GM12878 (cell line): Measurements from ENCODE around the gene OMD. TPM values are rescaled to one million over a fixed set of nuclear protein-coding genes. Genes with fewer than 3 reads are reported as not detected.

Experiments
- ATAC-seq: fragments of 200-7000 bp; cut with Tn5 transposase; 3 replicates; pipeline ENCODE4 v1.9.1; 2020; ENCODE audit warnings: mild to moderate bottlenecking, moderate library complexity
- BruUV-seq: library from RNA; stranded (reverse); fragments of 400-500 nt; replicated peaks from 2 replicates; lab custom pipeline; 2021; lab: Mats Ljungman, UMichigan
- CTCF ChIA-PET: fragments of 300-600 bp; sonication (Branson Sonifier 250); formaldehyde crosslinking; extraction: SDS; loops from one replicate; lab custom pipeline; 2021; ENCODE audit warnings: inconsistent platforms; lab: Yijun Ruan, JAX
- POLR2A ChIA-PET: fragments of 350-600 bp; formaldehyde crosslinking; extraction: SDS; loops from one replicate; lab custom pipeline; 2021; ENCODE audit warnings: inconsistent platforms; lab: Charles Lee
- RAD21 ChIA-PET: fragments of 300-600 bp; sonication (Branson Sonifier 250); formaldehyde crosslinking; loops from one replicate; lab custom pipeline; 2023; ENCODE audit warnings: antibody characterized with exemption; ENCODE audit not compliant: unreplicated experiment; lab: Charles Lee
- SMC1A ChIA-PET: fragments of 300-600 bp; sonication (Branson Sonifier 250); formaldehyde crosslinking; loops from one replicate; lab custom pipeline; 2023; ENCODE audit not compliant: unreplicated experiment, uncharacterized antibody; lab: Charles Lee
- DNase-seq: peaks from one replicate; pipeline ENCODE4 v3.0.0-alpha.2; 2011; ENCODE audit warnings: low read depth, low spot score
- FAIRE-seq: peaks from 3 replicates; lab custom pipeline; 2011; peaks lifted over from hg19 to GRCh38; lab: Jason Lieb, UNC
- H2AFZ ChIP-seq: 2 replicates; pipeline ENCODE4 v1.6.0; 2011; ENCODE audit warnings: low read depth, low read length, control low read depth; ENCODE audit not compliant: control insufficient read depth
- H3K27ac ChIP-seq: 2 replicates; pipeline ENCODE4 v1.5.1; 2011; ENCODE audit warnings: control low read depth; ENCODE audit not compliant: control insufficient read depth, insufficient read depth
- H3K27me3 ChIP-seq, 2 experiments: replicated peaks in 1 of 2; 2 replicates each; pipeline versions ENCODE4 v1.6.0 to v1.6.1; 2011; ENCODE audit warnings: low read length in 1 of 2; ENCODE audit not compliant: control insufficient read depth in 2 of 2, insufficient read depth in 2 of 2
- H3K36me3 ChIP-seq, 2 experiments: 2 replicates each; pipeline ENCODE4 v1.5.1; 2011; ENCODE audit warnings: low read length in 1 of 2; ENCODE audit not compliant: control insufficient read depth in 2 of 2, insufficient read depth in 2 of 2
- H3K4me1 ChIP-seq: 2 replicates; pipeline ENCODE4 v1.6.1; 2011; ENCODE audit warnings: mild to moderate bottlenecking, low read length, moderate library complexity, mixed read lengths; ENCODE audit not compliant: control insufficient read depth, insufficient read depth
- H3K4me2 ChIP-seq: 2 replicates; pipeline ENCODE4 v1.6.0; 2011; ENCODE audit warnings: control low read depth; ENCODE audit not compliant: control insufficient read depth, insufficient read depth
- H3K4me3 ChIP-seq: fragments of 200-600 bp; sonication (generic); 2 replicates; pipeline ENCODE4 v1.5.1; 2016
- H3K79me2 ChIP-seq: 2 replicates; pipeline ENCODE4 v1.6.0; 2011; ENCODE audit warnings: low read length; ENCODE audit not compliant: control insufficient read depth, insufficient read depth
- H3K9ac ChIP-seq: 2 replicates; pipeline ENCODE4 v1.8.0; 2011; ENCODE audit warnings: low read length, control low read depth, mixed read lengths; ENCODE audit not compliant: control insufficient read depth, insufficient read depth
- H3K9me3 ChIP-seq: replicated peaks from 3 replicates; pipeline ENCODE4 v1.5.1; 2011; ENCODE audit warnings: mild to moderate bottlenecking, low read length; ENCODE audit not compliant: control insufficient read depth, insufficient read depth
- H4K20me1 ChIP-seq: 2 replicates; pipeline ENCODE4 v1.6.0; 2011; ENCODE audit not compliant: control insufficient read depth, insufficient read depth
- BMI1 ChIP-seq: fragments of 450-650 bp; IDR thresholded peaks from 2 replicates; pipeline ENCODE4 v1.6.1; 2016; ENCODE audit warnings: mild to moderate bottlenecking, moderate library complexity, borderline replicate concordance
- FOXK2 ChIP-seq: fragments of 450-650 bp; IDR thresholded peaks from 2 replicates; pipeline ENCODE4 v1.6.1; 2017; ENCODE audit warnings: mild to moderate bottlenecking, moderate library complexity
- FOXM1 ChIP-seq: IDR thresholded peaks from 2 replicates; pipeline ENCODE4 v1.6.1; 2012; ENCODE audit warnings: low read depth, mild to moderate bottlenecking, inconsistent platforms, low read length, moderate library complexity
- GABPA ChIP-seq: IDR thresholded peaks from 2 replicates; pipeline ENCODE4 v1.6.1; 2014; ENCODE audit warnings: antibody characterized with exemption, low read depth, mild to moderate bottlenecking, inconsistent platforms
- MYB ChIP-seq: fragments of 150-350 bp; IDR thresholded peaks from 2 replicates; pipeline ENCODE4 v1.6.1; 2014; ENCODE audit warnings: mild to moderate bottlenecking, low read depth, low read length, borderline replicate concordance
- NR2F1 ChIP-seq: fragments of 450-650 bp; conservative IDR thresholded peaks from 2 replicates; pipeline ENCODE4 v1.6.1; 2017; ENCODE audit warnings: mild to moderate bottlenecking
- PML ChIP-seq: IDR thresholded peaks from 2 replicates; pipeline ENCODE4 v1.6.1; 2012; ENCODE audit warnings: low read length, inconsistent platforms
- RAD21 ChIP-seq: IDR thresholded peaks from 2 replicates; pipeline ENCODE4 v1.6.1; 2011; ENCODE audit warnings: mild to moderate bottlenecking, low read depth, low read length, moderate library complexity; ENCODE audit not compliant: insufficient read depth
- RAD51 ChIP-seq: fragments of 450-650 bp; IDR thresholded peaks from 2 replicates; pipeline ENCODE4 v1.6.1; 2016; ENCODE audit warnings: moderate library complexity, mild to moderate bottlenecking, inconsistent platforms
- SP1 ChIP-seq: IDR thresholded peaks from one replicate; pipeline ENCODE4 v1.6.1; 2011; ENCODE audit warnings: low read depth, low read length
- TCF7 ChIP-seq: IDR thresholded peaks from 2 replicates; pipeline ENCODE4 v1.6.1; 2014; ENCODE audit warnings: antibody characterized with exemption, borderline replicate concordance
- ZBTB4 ChIP-seq: fragments of 450-650 bp; formaldehyde crosslinking; IDR thresholded peaks from 2 replicates; pipeline ENCODE4 v1.4.0; 2022; ENCODE audit warnings: mild to moderate bottlenecking, moderate library complexity
- WGBS: methylation state at CpG from one replicate; pipeline ENCODE4 v1.1.6; 2016; ENCODE audit warnings: low lambda C conversion rate; ENCODE audit not compliant: insufficient replicate concordance, insufficient coverage; ENCODE audit errors: missing lambda C conversion rate; 5-methylcytosine and 5-hydroxymethylcytosine counted together
- in situ Hi-C: fragments of 300-500 bp; cut with MboI; formaldehyde crosslinking; loops from 9 replicates; pipeline ENCODE4 v1.14.3; 2018; ENCODE audit warnings: mixed read lengths
- intact Hi-C: fragments of 100-400 bp; cut with micrococcal nuclease; formaldehyde crosslinking; loops from one replicate; pipeline ENCODE4 v1.14.2; 2022; ENCODE audit not compliant: unreplicated experiment
- polyA plus RNA-seq, 11 experiments: library from polyadenylated mRNA; depleted of rRNA in 4 of 11; unstranded in 6 of 11; stranded (reverse) in 5 of 11; fragments of >200 nt; fragmentation: Nextera tagmentation in 4 of 11; fragmentation: Illumina TruSeq in 1 of 11; extraction: Ambion mirVana in 4 of 11; extraction: Trizol in 1 of 11; gene quantifications; 1 replicate in 1 of 11; 2 replicates in 10 of 11; pipeline versions ENCODE4 v1.2.1 to v1.2.3, GENCODE V29; 2011 to 2016; ENCODE audit warnings: inconsistent platforms in 2 of 11, missing spikeins in 2 of 11, low read depth in 1 of 11
- total RNA-seq, 4 experiments: library from RNA; depleted of rRNA in 3 of 4; stranded (reverse); fragments of >200 nt in 3 of 4; fragmentation: Illumina TruSeq in 1 of 4; extraction: Trizol in 1 of 4; gene quantifications; 2 replicates each; pipeline versions ENCODE4 v1.2.1 to v1.2.3, GENCODE V29; 2013 to 2021
- TF ChIP-seq, protein P1 (sequence below), 3 experiments: IDR thresholded peaks in 2 of 3; conservative IDR thresholded peaks in 1 of 3; 2 replicates each; pipeline ENCODE4 v1.5.1; 2011; ENCODE audit warnings: low read depth in 3 of 3, low read length in 3 of 3, mild to moderate bottlenecking in 3 of 3, control low read depth in 2 of 3, moderate library complexity in 2 of 3, inconsistent platforms in 1 of 3, mixed read lengths in 1 of 3; ENCODE audit not compliant: control insufficient read depth in 2 of 3, insufficient read depth in 1 of 3; ENCODE audit errors: extremely low read depth in 1 of 3
- TF ChIP-seq, protein P2 (sequence below): fragments of 450-650 bp; conservative IDR thresholded peaks from 2 replicates; pipeline ENCODE4 v1.6.1; 2017; ENCODE audit warnings: mild to moderate bottlenecking, moderate library complexity

Gene OMD
- total and polyA plus RNA-seq, 10 of the 15 experiments (the other 5 are each of a cell fraction or from before 2014, with no cell fraction given): 0.08 to 0.70 (median 0.57) TPM; not detected in 7

- TF ChIP-seq TCF7 (no peak), FOXK2 (no peak), BMI1 (no peak), FOXM1 (no peak), NR2F1 (no peak), RAD51 (no peak), MYB (no peak), GABPA (no peak)
Observed at GRCh38 chr9:92404042-92404836, 20.0 kb downstream of the OMD start, which contains the start of gene OGN (continued).

- no peak for ATAC-seq
- Histone ChIP-seq H3K4me3 (no peak overlapping the region), H3K4me2 (no peak overlapping the region), H3K27ac (no peak overlapping the region), H3K36me3 (no peaks in the 10 kb centered on the region), H3K79me2 (no peaks in the 10 kb centered on the region), H3K9me3 (no peaks in the 10 kb centered on the region), H3K4me1 (no peaks in the 10 kb centered on the region), H4K20me1 (no peaks in the 10 kb centered on the region), H2AFZ (no peak overlapping the region), H3K9ac (no peak overlapping the region), H3K27me3 (no peaks in the 10 kb centered on the region)
- intact Hi-C loops: no loop called here
- POLR2A ChIA-PET: no interaction called here
- WGBS: 97% methylated on average over 5 of the region's 5 CpGs
- no TSS peak for BruUV-seq
- in situ Hi-C loops: no loop called here
- FAIRE-seq: no peak
- SMC1A ChIA-PET: no interaction called here
- no peak for DNase-seq
- RAD21 ChIA-PET: no interaction called here
- CTCF ChIA-PET: no interaction called here
- TF ChIP-seq, protein P1, sequence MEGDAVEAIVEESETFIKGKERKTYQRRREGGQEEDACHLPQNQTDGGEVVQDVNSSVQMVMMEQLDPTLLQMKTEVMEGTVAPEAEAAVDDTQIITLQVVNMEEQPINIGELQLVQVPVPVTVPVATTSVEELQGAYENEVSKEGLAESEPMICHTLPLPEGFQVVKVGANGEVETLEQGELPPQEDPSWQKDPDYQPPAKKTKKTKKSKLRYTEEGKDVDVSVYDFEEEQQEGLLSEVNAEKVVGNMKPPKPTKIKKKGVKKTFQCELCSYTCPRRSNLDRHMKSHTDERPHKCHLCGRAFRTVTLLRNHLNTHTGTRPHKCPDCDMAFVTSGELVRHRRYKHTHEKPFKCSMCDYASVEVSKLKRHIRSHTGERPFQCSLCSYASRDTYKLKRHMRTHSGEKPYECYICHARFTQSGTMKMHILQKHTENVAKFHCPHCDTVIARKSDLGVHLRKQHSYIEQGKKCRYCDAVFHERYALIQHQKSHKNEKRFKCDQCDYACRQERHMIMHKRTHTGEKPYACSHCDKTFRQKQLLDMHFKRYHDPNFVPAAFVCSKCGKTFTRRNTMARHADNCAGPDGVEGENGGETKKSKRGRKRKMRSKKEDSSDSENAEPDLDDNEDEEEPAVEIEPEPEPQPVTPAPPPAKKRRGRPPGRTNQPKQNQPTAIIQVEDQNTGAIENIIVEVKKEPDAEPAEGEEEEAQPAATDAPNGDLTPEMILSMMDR (IDR thresholded peaks at IDR 0.05 in 2 of 3, conservative IDR thresholded peaks at IDR 0.05 in 1 of 3; ENCODE audit: control insufficient read depth in 2 of 3, extremely low read depth in 1 of 3, insufficient read depth in 1 of 3, low read depth in 3 of 3, low read length in 3 of 3): no peak
- TF ChIP-seq RAD21: no peak
- no peak for TF ChIP-seq ZBTB4
- TF ChIP-seq PML: no peak
- no peak for TF ChIP-seq SP1
- TF ChIP-seq FOXK2: no peak
- TF ChIP-seq, protein P2, sequence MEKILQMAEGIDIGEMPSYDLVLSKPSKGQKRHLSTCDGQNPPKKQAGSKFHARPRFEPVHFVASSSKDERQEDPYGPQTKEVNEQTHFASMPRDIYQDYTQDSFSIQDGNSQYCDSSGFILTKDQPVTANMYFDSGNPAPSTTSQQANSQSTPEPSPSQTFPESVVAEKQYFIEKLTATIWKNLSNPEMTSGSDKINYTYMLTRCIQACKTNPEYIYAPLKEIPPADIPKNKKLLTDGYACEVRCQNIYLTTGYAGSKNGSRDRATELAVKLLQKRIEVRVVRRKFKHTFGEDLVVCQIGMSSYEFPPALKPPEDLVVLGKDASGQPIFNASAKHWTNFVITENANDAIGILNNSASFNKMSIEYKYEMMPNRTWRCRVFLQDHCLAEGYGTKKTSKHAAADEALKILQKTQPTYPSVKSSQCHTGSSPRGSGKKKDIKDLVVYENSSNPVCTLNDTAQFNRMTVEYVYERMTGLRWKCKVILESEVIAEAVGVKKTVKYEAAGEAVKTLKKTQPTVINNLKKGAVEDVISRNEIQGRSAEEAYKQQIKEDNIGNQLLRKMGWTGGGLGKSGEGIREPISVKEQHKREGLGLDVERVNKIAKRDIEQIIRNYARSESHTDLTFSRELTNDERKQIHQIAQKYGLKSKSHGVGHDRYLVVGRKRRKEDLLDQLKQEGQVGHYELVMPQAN: no peak
Observed at GRCh38 chr9:92402826-92403745, 21.2 kb downstream of the OMD start.
